ENCODE measurements around the gene INAFM1. TPM values are rescaled to one million over a fixed set of nuclear protein-coding genes. Genes with fewer than 3 reads are reported as not detected.
A peak's percentile ranks its signal among the peaks of the same experiment; 100 is the strongest.

The INAFM1 gene
- total RNA-seq, 6 experiments from 2014 or later: 12.0 to 16.2 (median 14.0) TPM

DNA sequence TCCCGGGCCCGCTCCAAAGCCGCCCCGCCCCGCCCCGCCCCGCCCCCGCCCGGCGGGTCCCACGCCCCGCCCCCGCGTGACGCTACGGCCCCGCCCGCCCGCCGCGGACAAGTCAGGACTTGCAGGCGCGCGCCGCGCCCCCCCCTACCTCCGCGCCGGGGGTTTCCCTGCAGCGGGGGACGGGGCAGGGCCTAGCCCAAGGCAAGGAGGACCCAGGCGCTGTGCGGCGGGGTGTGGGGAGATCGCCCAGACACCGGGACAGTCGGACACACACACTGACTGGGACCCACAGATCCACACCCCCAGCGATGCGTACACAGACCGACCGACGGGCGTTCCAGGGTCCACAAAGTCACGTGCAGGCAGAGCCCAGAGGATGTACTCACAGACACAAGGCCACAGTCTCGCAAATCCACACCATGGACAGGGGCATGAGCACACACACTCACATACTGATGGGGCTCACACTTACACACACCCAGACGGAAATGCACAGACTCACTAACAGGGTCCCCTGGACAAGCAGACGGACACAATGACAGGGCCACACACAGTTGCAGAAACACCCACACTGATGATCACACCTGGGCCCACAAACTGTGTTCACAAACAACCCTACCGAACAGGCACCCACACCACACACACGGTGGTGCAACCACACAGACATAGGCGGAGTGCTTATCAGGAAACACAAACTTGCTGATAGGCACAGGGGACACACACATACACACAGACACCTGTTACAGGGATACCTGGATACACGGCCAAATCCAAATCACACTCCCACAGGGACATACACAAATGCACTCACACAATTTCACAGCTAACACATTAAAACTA is 43.2 kb upstream of the INAFM1 start:
- no peak for TF ChIP-seq CTCF (IDR thresholded peaks at IDR 0.05)
- peak; percentile 83 for DNase-seq
- Mint-ChIP-seq H3K9me3 (no peaks in the 10 kb centered on the region), H3K36me3 (ENCODE audit: low read depth) (peaks cover 5% of the 10 kb centered on the region; the same call in 1 of the 2 replicates), H3K27me3 (ENCODE audit: insufficient read depth) (peaks cover 8% of the 10 kb centered on the region), H3K4me3 (peak overlapping the region; percentile 86), H3K27ac (peak overlapping the region; percentile 91), H3K4me1 (ENCODE audit: low read depth) (peaks cover 29% of the 10 kb centered on the region)

GRCh38 chr19:47232422-47233211 is 42.1 kb upstream of the INAFM1 start:
- peak overlapping the region; percentile 86 for H3K4me3 Mint-ChIP-seq

DNA sequence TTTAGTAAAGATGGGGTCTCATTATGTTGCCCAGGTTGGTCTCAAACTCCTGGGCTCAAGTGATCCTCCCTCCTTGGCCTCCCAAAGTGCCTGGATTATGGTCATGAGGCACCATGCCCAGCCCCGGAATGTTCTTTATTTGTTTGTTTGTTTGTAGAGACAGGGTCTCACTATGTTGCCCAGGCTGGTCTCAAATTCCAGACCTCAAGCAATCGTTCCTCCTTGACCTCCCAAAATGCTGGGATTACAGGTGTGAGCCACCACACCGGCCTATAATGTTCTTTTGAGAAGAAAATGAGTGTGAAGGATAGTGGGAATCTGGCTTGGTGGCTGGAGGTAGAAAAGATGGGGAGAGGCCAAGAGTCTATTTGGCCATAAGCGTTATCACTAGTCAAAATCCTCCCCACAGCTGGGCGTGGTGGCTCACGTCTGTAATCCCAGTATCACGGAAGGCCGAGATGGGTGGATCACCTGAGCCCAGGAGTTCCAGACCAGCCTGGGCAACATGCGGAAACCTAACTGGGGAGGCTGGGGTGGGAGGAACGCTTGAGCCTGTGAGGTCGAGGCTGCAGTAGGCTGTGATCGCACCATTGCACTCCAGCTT is 38.5 kb upstream of the INAFM1 start:
- Mint-ChIP-seq H3K27ac (no peak overlapping the region), H3K4me3 (no peak overlapping the region), H3K4me1 (ENCODE audit: low read depth) (peaks cover 25% of the 10 kb centered on the region), H3K27me3 (ENCODE audit: insufficient read depth) (peaks cover 7% of the 10 kb centered on the region), H3K9me3 (no peaks in the 10 kb centered on the region), H3K36me3 (ENCODE audit: low read depth) (peaks cover 5% of the 10 kb centered on the region; the same call in 1 of the 2 replicates)
- TF ChIP-seq CTCF (IDR thresholded peaks at IDR 0.05): no peak
- no peak for DNase-seq

More at GRCh38 chr19:47232422-47233211, 42.1 kb upstream of the INAFM1 start:
- Mint-ChIP-seq H3K9me3 (no peaks in the 10 kb centered on the region), H3K27me3 (ENCODE audit: insufficient read depth) (peaks cover 6% of the 10 kb centered on the region), H3K27ac (peak overlapping the region; percentile 91), H3K36me3 (ENCODE audit: low read depth) (peaks cover 5% of the 10 kb centered on the region; the same call in 1 of the 2 replicates), H3K4me1 (ENCODE audit: low read depth) (peaks cover 20% of the 10 kb centered on the region)
- peak; percentile 77 for DNase-seq
- TF ChIP-seq CTCF (IDR thresholded peaks at IDR 0.05): no peak

GRCh38 chr19:47239152-47239551 is 35.5 kb upstream of the INAFM1 start:
- peak overlapping the region; percentile 49 for H3K27ac Mint-ChIP-seq
- H3K36me3 Mint-ChIP-seq (ENCODE audit: low read depth): no peaks in the 10 kb centered on the region
- peak overlapping the region; percentile 64 for H3K4me3 Mint-ChIP-seq
- TF ChIP-seq CTCF (IDR thresholded peaks at IDR 0.05): no peak
- peaks cover 6% of the 10 kb centered on the region for H3K4me1 Mint-ChIP-seq (ENCODE audit: low read depth)
- DNase-seq: no peak
- peaks cover 6% of the 10 kb centered on the region for H3K27me3 Mint-ChIP-seq (ENCODE audit: insufficient read depth)
- H3K9me3 Mint-ChIP-seq: no peaks in the 10 kb centered on the region

- peaks cover 9% of the 10 kb centered on the region for H3K4me1 Mint-ChIP-seq (ENCODE audit: low read depth)
- H3K27ac Mint-ChIP-seq: no peak overlapping the region
- no peaks in the 10 kb centered on the region for H3K36me3 Mint-ChIP-seq (ENCODE audit: low read depth)
- TF ChIP-seq CTCF (IDR thresholded peaks at IDR 0.05): no peak
- H3K4me3 Mint-ChIP-seq: peak overlapping the region; percentile 26; the same call in 1 of the 2 replicates
- H3K9me3 Mint-ChIP-seq: no peaks in the 10 kb centered on the region
- peak; percentile 57 for DNase-seq
- peaks cover 6% of the 10 kb centered on the region for H3K27me3 Mint-ChIP-seq (ENCODE audit: insufficient read depth)
Measured at GRCh38 chr19:47239610-47240296, 34.9 kb upstream of the INAFM1 start.

Data from HFFc6 (cell line).